ENCODE measurements around the gene SUB1. TPM values are rescaled to one million over a fixed set of nuclear protein-coding genes. Genes with fewer than 3 reads are reported as not detected.
A peak's percentile ranks its signal among the peaks of the same experiment; 100 is the strongest.
"Not testable (repeated sequence)": the region's sequence is repeated elsewhere in the genome, so short reads cannot be mapped to it uniquely, and the experiment has no call there.

The SUB1 gene
- total RNA-seq, result 380 and 404 TPM in 2 replicates

GRCh38 chr5:32585446-32586275 is at the start of gene SUB1:
Gene SUB1, plus strand, starts transcription at chr5:32585557. Its CDS starts 2,956 bp downstream, at chr5:32588513.
- peak; percentile 90 for DNase-seq (ENCODE audit: low spot score)
- Mint-ChIP-seq H3K9me3 (no peaks in the 10 kb centered on the region), H3K27ac (peak within 1 kb of the TSS; percentile 99), H3K27me3 (ENCODE audit: low read depth) (no peaks in the 10 kb centered on the region), H3K36me3 (ENCODE audit: low read depth) (peaks cover 30% of the 10 kb centered on the region), H3K4me1 (ENCODE audit: low read depth) (peaks cover 55% of the 10 kb centered on the region), H3K4me3 (ENCODE audit: low read depth) (peak within 1 kb of the TSS; percentile 96)
- intact Hi-C loops (cut with micrococcal nuclease), result loop anchor here (1.0 to 5.0 kb wide), 6 partner anchors 48 to 856 kb away; partner anchors contain the start of genes GOLPH3 and MTMR12

GRCh38 chr5:32536246-32536645 is 49.1 kb upstream of the SUB1 start:
- DNase-seq (ENCODE audit: low spot score), result no peak
- H3K27me3 Mint-ChIP-seq (ENCODE audit: low read depth), result no peaks in the 10 kb centered on the region
- intact Hi-C loops (cut with micrococcal nuclease), result loop anchor here (10.0 kb wide), 1 partner anchor 361 kb away; the partner anchor contains the start of gene GOLPH3
- H3K9me3 Mint-ChIP-seq, result no peaks in the 10 kb centered on the region
- peaks cover 27% of the 10 kb centered on the region for H3K36me3 Mint-ChIP-seq (ENCODE audit: low read depth)
- H3K27ac Mint-ChIP-seq, result peak overlapping the region; percentile 50
- no peak overlapping the region for H3K4me3 Mint-ChIP-seq (ENCODE audit: low read depth)
- peaks cover 81% of the 10 kb centered on the region for H3K4me1 Mint-ChIP-seq (ENCODE audit: low read depth)

- H3K4me3 Mint-ChIP-seq (ENCODE audit: low read depth); H3K27me3 Mint-ChIP-seq (ENCODE audit: low read depth); H3K9me3 Mint-ChIP-seq: not testable (repeated sequence)
- Mint-ChIP-seq H3K27ac (peak overlapping the region; percentile 82), H3K36me3 (ENCODE audit: low read depth) (peaks cover 33% of the 10 kb centered on the region), H3K4me1 (ENCODE audit: low read depth) (peaks cover 77% of the 10 kb centered on the region)
- intact Hi-C loops (cut with micrococcal nuclease), result loop anchor here (1.0 to 10.0 kb wide), 2 partner anchors 49 to 363 kb away; partner anchors contain the start of gene GOLPH3
- DNase-seq (ENCODE audit: low spot score), result peak; percentile 17
Observed at GRCh38 chr5:32537437-32538029, 47.8 kb upstream of the SUB1 start.

- no peak overlapping the region for H3K4me3 Mint-ChIP-seq (ENCODE audit: low read depth)
- peak; percentile 21 for DNase-seq (ENCODE audit: low spot score)
- H3K27me3 Mint-ChIP-seq (ENCODE audit: low read depth), result no peaks in the 10 kb centered on the region
- intact Hi-C loops (cut with micrococcal nuclease), result loop anchor here (10.0 kb wide), 1 partner anchor 363 kb away; the partner anchor contains the start of gene GOLPH3
- H3K27ac Mint-ChIP-seq, result peak overlapping the region; percentile 82
- H3K9me3 Mint-ChIP-seq, result peaks cover 7% of the 10 kb centered on the region
- peaks cover 33% of the 10 kb centered on the region for H3K36me3 Mint-ChIP-seq (ENCODE audit: low read depth)
- peaks cover 76% of the 10 kb centered on the region for H3K4me1 Mint-ChIP-seq (ENCODE audit: low read depth)
Observed at GRCh38 chr5:32538031-32538547, 47.3 kb upstream of the SUB1 start.

GRCh38 chr5:32539981-32540845 is 45.1 kb upstream of the SUB1 start:
- peaks cover 7% of the 10 kb centered on the region for H3K9me3 Mint-ChIP-seq
- intact Hi-C loops (cut with micrococcal nuclease), result loop anchor here (10.0 kb wide), 1 partner anchor 365 kb away; the partner anchor contains the start of gene GOLPH3
- H3K27me3 Mint-ChIP-seq (ENCODE audit: low read depth), result no peaks in the 10 kb centered on the region
- no peak for DNase-seq (ENCODE audit: low spot score)
- H3K4me1 Mint-ChIP-seq (ENCODE audit: low read depth), result peaks cover 64% of the 10 kb centered on the region
- H3K27ac Mint-ChIP-seq, result peak overlapping the region; percentile 46
- H3K4me3 Mint-ChIP-seq (ENCODE audit: low read depth), result no peak overlapping the region
- peaks cover 31% of the 10 kb centered on the region for H3K36me3 Mint-ChIP-seq (ENCODE audit: low read depth)

GRCh38 chr5:32541241-32541640 is 44.1 kb upstream of the SUB1 start:
- H3K4me1 Mint-ChIP-seq (ENCODE audit: low read depth), result peaks cover 56% of the 10 kb centered on the region
- peaks cover 7% of the 10 kb centered on the region for H3K9me3 Mint-ChIP-seq
- no peak overlapping the region for H3K4me3 Mint-ChIP-seq (ENCODE audit: low read depth)
- intact Hi-C loops (cut with micrococcal nuclease), result no loop called here
- no peak for DNase-seq (ENCODE audit: low spot score)
- H3K27me3 Mint-ChIP-seq (ENCODE audit: low read depth), result no peaks in the 10 kb centered on the region
- peaks cover 38% of the 10 kb centered on the region for H3K36me3 Mint-ChIP-seq (ENCODE audit: low read depth)
- peak overlapping the region; percentile 82 for H3K27ac Mint-ChIP-seq

GRCh38 chr5:32542216-32543059 is 42.9 kb upstream of the SUB1 start:
- peak; percentile 41 for DNase-seq (ENCODE audit: low spot score)
- H3K4me3 Mint-ChIP-seq (ENCODE audit: low read depth), result peak overlapping the region; percentile 54
- no peaks in the 10 kb centered on the region for H3K27me3 Mint-ChIP-seq (ENCODE audit: low read depth)
- H3K4me1 Mint-ChIP-seq (ENCODE audit: low read depth), result peaks cover 45% of the 10 kb centered on the region
- H3K9me3 Mint-ChIP-seq, result peaks cover 7% of the 10 kb centered on the region
- peak overlapping the region; percentile 96 for H3K27ac Mint-ChIP-seq
- peaks cover 50% of the 10 kb centered on the region for H3K36me3 Mint-ChIP-seq (ENCODE audit: low read depth)
- intact Hi-C loops (cut with micrococcal nuclease), result loop anchor here (1.0 kb wide), 1 partner anchor 10 kb away; no protein-coding TSS in a partner anchor

- Mint-ChIP-seq H3K27ac (peak overlapping the region; percentile 96), H3K4me1 (ENCODE audit: low read depth) (peaks cover 38% of the 10 kb centered on the region), H3K9me3 (peaks cover 7% of the 10 kb centered on the region), H3K4me3 (ENCODE audit: low read depth) (no peak overlapping the region), H3K36me3 (ENCODE audit: low read depth) (peaks cover 53% of the 10 kb centered on the region), H3K27me3 (ENCODE audit: low read depth) (no peaks in the 10 kb centered on the region)
- DNase-seq (ENCODE audit: low spot score), result no peak
- intact Hi-C loops (cut with micrococcal nuclease), result no loop called here
Observed at GRCh38 chr5:32543291-32543690, 42.1 kb upstream of the SUB1 start.

GRCh38 chr5:32545102-32545800 is 40.1 kb upstream of the SUB1 start:
- intact Hi-C loops (cut with micrococcal nuclease), result no loop called here
- H3K4me3 Mint-ChIP-seq (ENCODE audit: low read depth), result no peak overlapping the region
- no peaks in the 10 kb centered on the region for H3K27me3 Mint-ChIP-seq (ENCODE audit: low read depth)
- peaks cover 7% of the 10 kb centered on the region for H3K9me3 Mint-ChIP-seq
- DNase-seq (ENCODE audit: low spot score), result no peak
- peaks cover 21% of the 10 kb centered on the region for H3K4me1 Mint-ChIP-seq (ENCODE audit: low read depth)
- H3K36me3 Mint-ChIP-seq (ENCODE audit: low read depth), result peaks cover 51% of the 10 kb centered on the region
- no peak overlapping the region for H3K27ac Mint-ChIP-seq

GRCh38 chr5:32551194-32551593 is 34.2 kb upstream of the SUB1 start:
- Mint-ChIP-seq H3K36me3 (ENCODE audit: low read depth) (peaks cover 71% of the 10 kb centered on the region), H3K9me3 (peaks cover 7% of the 10 kb centered on the region)

GRCh38 chr5:32551865-32552264 is 33.5 kb upstream of the SUB1 start:
- intact Hi-C loops (cut with micrococcal nuclease), result no loop called here
- no peak for DNase-seq (ENCODE audit: low spot score)
- Mint-ChIP-seq H3K36me3 (ENCODE audit: low read depth) (peaks cover 65% of the 10 kb centered on the region), H3K27me3 (ENCODE audit: low read depth) (no peaks in the 10 kb centered on the region), H3K9me3 (peaks cover 7% of the 10 kb centered on the region), H3K4me3 (ENCODE audit: low read depth) (no peak overlapping the region), H3K27ac (no peak overlapping the region), H3K4me1 (ENCODE audit: low read depth) (peaks cover 5% of the 10 kb centered on the region)

More at GRCh38 chr5:32551194-32551593, 34.2 kb upstream of the SUB1 start:
- Mint-ChIP-seq H3K27ac (no peak overlapping the region), H3K4me1 (ENCODE audit: low read depth) (peaks cover 5% of the 10 kb centered on the region), H3K27me3 (ENCODE audit: low read depth) (no peaks in the 10 kb centered on the region), H3K4me3 (ENCODE audit: low read depth) (no peak overlapping the region)
- no peak for DNase-seq (ENCODE audit: low spot score)
- intact Hi-C loops (cut with micrococcal nuclease), result no loop called here
